Coronary artery (tissue), 2 donors: ENCODE data around the gene SREBF2.

Experiments used
- DNase-seq: peaks from one replicate; pipeline ENCODE4 v3.0.0-alpha.2; 2017; ENCODE audit warnings: low spot score
- H3K27ac ChIP-seq, 2 donors: fragments of 200-600 bp; sonication (generic); one replicate each; pipeline ENCODE4 v1.5.1; 2016 to 2019
- H3K4me3 ChIP-seq: fragments of 200-600 bp; sonication (generic); 2 replicates; pipeline ENCODE4 v1.5.1; 2016; ENCODE audit warnings: mild to moderate bottlenecking, moderate library complexity
- CTCF ChIP-seq: fragments of 200-600 bp; sonication (generic); IDR thresholded peaks from one replicate; pipeline ENCODE4 v1.5.1; 2019; ENCODE audit warnings: antibody characterized with exemption

SREBF2 gene

GRCh38 chr22:41891407-41891806, 58.5 kb downstream of the SREBF2 start:
- H3K27ac ChIP-seq = no peak overlapping the region

GRCh38 chr22:41892721-41893120, 59.8 kb downstream of the SREBF2 start:
- no peak for DNase-seq
- H3K4me3 ChIP-seq = no peak overlapping the region
- H3K27ac ChIP-seq = no peak overlapping the region
- TF ChIP-seq CTCF = no peak

More at GRCh38 chr22:41891407-41891806, 58.5 kb downstream of the SREBF2 start:
- H3K4me3 ChIP-seq = no peak overlapping the region
- no peak for DNase-seq
- no peak for TF ChIP-seq CTCF

- H3K27ac ChIP-seq = no peak overlapping the region
- no peak for TF ChIP-seq CTCF
- DNase-seq = no peak
- H3K4me3 ChIP-seq = no peak overlapping the region
Observed at GRCh38 chr22:41893591-41894375, 60.9 kb downstream of the SREBF2 start.

- H3K27ac ChIP-seq = no peak overlapping the region
- no peak for DNase-seq
- TF ChIP-seq CTCF = no peak
- no peak overlapping the region for H3K4me3 ChIP-seq
Observed at GRCh38 chr22:41898645-41899044, 65.7 kb downstream of the SREBF2 start.

- no peak overlapping the region for H3K4me3 ChIP-seq
- no peak for DNase-seq
Observed at GRCh38 chr22:41899110-41899509, 66.2 kb downstream of the SREBF2 start.

GRCh38 chr22:41899992-41900651, 67.2 kb downstream of the SREBF2 start:
- Histone ChIP-seq H3K27ac (no peak overlapping the region), H3K4me3 (no peak overlapping the region)
- no peak for DNase-seq
- no peak for TF ChIP-seq CTCF

More at GRCh38 chr22:41899110-41899509, 66.2 kb downstream of the SREBF2 start:
- H3K27ac ChIP-seq = no peak overlapping the region
- no peak for TF ChIP-seq CTCF
